Measurements from ENCODE around the gene MSH3.

- TF ChIP-seq EP300 (IDR thresholded peaks at IDR 0.05) (no peak), CHD4 (IDR thresholded peaks at IDR 0.05; ENCODE audit: borderline replicate concordance) (no peak), CBX8 (IDR thresholded peaks at IDR 0.05) (no peak), CTCF (IDR thresholded peaks at IDR 0.05) (no peak), TP53 (CRISPR knock-in tag; IDR thresholded peaks at IDR 0.05) (no peak), ELK1 (IDR thresholded peaks at IDR 0.05; ENCODE audit: low read depth, low read length) (no peak), KDM1A (IDR thresholded peaks at IDR 0.05; ENCODE audit: low read depth) (no peak), POLR2AphosphoS2 (conservative IDR thresholded peaks at IDR 0.05; ENCODE audit: low read length) (no peak), CEBPB (IDR thresholded peaks at IDR 0.05) (no peak), ZSCAN20 (CRISPR knock-in tag; IDR thresholded peaks at IDR 0.05) (no peak), PHF8 (IDR thresholded peaks at IDR 0.05; ENCODE audit: borderline replicate concordance, low read depth) (no peak), CHD2 (IDR thresholded peaks at IDR 0.05; ENCODE audit: low read length, partially characterized antibody) (no peak), JUN (IDR thresholded peaks at IDR 0.05) (no peak)
These were observed 145.1 kb downstream of the MSH3 start for GRCh38 chr5:80799573-80799972.
